ENCODE data around the gene TMEM53.

GRCh38 chr1:44694863-44695478 is 20.7 kb upstream of the TMEM53 start:
- TF ChIP-seq CTCF (IDR thresholded peaks at IDR 0.05) (no peak), POLR2A (IDR thresholded peaks at IDR 0.05) (no peak), POLR2AphosphoS5 (IDR thresholded peaks at IDR 0.05) (no peak)

Measured in prostate gland (tissue), 2 donors.